Fibroblast of skin of left quadriceps (primary cell): ENCODE measurements around the gene NEGR1.

ENCODE experiments used
- DNase-seq, 2 experiments: peaks; one replicate each; pipeline ENCODE4 v3.0.0-alpha.2; 2013; ENCODE audit warnings: low read depth in 2 of 2

NEGR1 gene

GRCh38 chr1:71781450-71781849 is 500.9 kb downstream of the NEGR1 start:
- DNase-seq: no peak

GRCh38 chr1:71780681-71781080 is 501.7 kb downstream of the NEGR1 start:
- DNase-seq: no peak

- DNase-seq: no peak
These were observed 503.4 kb downstream of the NEGR1 start for GRCh38 chr1:71778940-71779339.

GRCh38 chr1:71777094-71777493 is 505.2 kb downstream of the NEGR1 start:
- DNase-seq: no peak

GRCh38 chr1:71774705-71775104 is 507.6 kb downstream of the NEGR1 start:
- DNase-seq: no peak

- peak; percentile 58 to 59 for DNase-seq
These were observed 512.2 kb downstream of the NEGR1 start for GRCh38 chr1:71770121-71770520.

- DNase-seq: no peak
These were observed 515.6 kb downstream of the NEGR1 start for GRCh38 chr1:71766748-71767147.

GRCh38 chr1:71762514-71763255 is 519.7 kb downstream of the NEGR1 start:
- no peak for DNase-seq

GRCh38 chr1:71755441-71755840 is 526.9 kb downstream of the NEGR1 start:
- no peak for DNase-seq

GRCh38 chr1:71753746-71754145 is 528.6 kb downstream of the NEGR1 start:
- no peak for DNase-seq

GRCh38 chr1:71745326-71745725 is 537.0 kb downstream of the NEGR1 start:
- peak; percentile 6 to 9 for DNase-seq

GRCh38 chr1:71743862-71744261 is 538.5 kb downstream of the NEGR1 start:
- DNase-seq: no peak

- no peak for DNase-seq
These were observed 543.4 kb downstream of the NEGR1 start for GRCh38 chr1:71738910-71739309.

GRCh38 chr1:71738256-71738655 is 544.1 kb downstream of the NEGR1 start:
- DNase-seq: no peak

- DNase-seq: no peak
These were observed 544.6 kb downstream of the NEGR1 start for GRCh38 chr1:71737768-71738167.

GRCh38 chr1:71733121-71733520 is 549.2 kb downstream of the NEGR1 start:
- no peak for DNase-seq

- no peak for DNase-seq
These were observed 560.8 kb downstream of the NEGR1 start for GRCh38 chr1:71721532-71721931.

- DNase-seq: no peak
These were observed 563.0 kb downstream of the NEGR1 start for GRCh38 chr1:71719330-71719729.

GRCh38 chr1:71717186-71717585 is 565.2 kb downstream of the NEGR1 start:
- DNase-seq: peak in 1 of 2 experiments; percentile 3

GRCh38 chr1:71711456-71711855 is 570.9 kb downstream of the NEGR1 start:
- DNase-seq: no peak

GRCh38 chr1:71706029-71706671 is 576.2 kb downstream of the NEGR1 start:
- DNase-seq: peak; percentile 14 to 27

GRCh38 chr1:71698186-71698585 is 584.2 kb downstream of the NEGR1 start:
- DNase-seq: no peak

GRCh38 chr1:71695821-71696220 is 586.5 kb downstream of the NEGR1 start:
- peak in 1 of 2 experiments; percentile 3 for DNase-seq
